SIG-M5 treated with dmso at 0.1 percent for 504 hours (cell line): ENCODE data around the gene COMMD9.

Experiments used
- DNase-seq: peaks from one replicate; lab custom pipeline; 2025; ENCODE audit not compliant: unreplicated experiment; lab: John Stamatoyannopoulos, UW

COMMD9 gene

DNA sequence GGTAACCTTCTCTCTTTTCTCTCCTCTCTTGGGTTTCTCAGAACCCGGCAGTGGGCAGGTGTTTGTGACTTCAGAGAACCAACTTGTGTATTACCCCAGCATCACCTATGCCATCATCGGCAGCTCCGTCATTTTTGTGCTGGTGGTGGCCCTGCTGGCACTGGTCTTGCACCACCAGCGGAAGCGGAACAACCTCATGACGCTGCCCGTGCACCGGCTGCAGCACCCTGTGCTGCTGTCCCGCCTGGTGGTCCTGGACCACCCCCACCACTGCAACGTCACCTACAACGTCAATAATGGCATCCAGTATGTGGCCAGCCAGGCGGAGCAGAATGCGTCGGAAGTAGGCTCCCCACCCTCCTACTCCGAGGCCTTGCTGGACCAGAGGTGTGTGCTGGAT lies 62.2 kb downstream of the COMMD9 start:
- DNase-seq, result no peak

DNA sequence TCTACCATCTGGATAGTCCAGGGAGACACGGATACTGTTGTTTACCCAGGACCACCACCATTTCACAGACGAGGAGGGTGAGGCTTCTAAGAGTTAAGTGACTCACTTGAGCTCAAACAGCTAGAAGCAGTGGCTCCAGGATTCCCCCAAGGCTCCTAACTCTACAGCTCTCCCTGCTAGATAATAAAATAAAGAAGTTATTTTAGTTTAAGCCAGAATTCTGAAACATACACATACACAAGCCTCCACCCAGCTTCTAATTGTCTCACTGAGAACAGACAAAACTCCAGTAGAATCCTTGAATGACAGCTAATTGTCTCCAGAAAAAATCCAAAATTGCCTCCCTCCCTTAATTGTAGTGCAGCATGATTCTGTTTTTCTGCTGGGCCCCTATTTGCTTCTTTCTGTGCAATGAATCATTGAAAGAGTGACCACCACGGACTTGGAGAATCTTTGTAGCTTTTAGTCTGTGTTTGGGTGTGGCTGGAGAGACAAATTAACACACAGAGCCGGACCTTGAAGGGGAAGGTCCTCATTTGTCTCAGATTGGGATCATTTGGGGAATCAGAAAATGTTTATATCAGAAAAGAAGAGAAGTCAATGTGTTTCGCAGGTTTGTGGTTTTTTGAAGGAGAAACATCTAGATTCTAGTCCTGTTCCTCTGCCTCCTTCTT lies 64.9 kb downstream of the COMMD9 start:
- DNase-seq, result no peak

DNA sequence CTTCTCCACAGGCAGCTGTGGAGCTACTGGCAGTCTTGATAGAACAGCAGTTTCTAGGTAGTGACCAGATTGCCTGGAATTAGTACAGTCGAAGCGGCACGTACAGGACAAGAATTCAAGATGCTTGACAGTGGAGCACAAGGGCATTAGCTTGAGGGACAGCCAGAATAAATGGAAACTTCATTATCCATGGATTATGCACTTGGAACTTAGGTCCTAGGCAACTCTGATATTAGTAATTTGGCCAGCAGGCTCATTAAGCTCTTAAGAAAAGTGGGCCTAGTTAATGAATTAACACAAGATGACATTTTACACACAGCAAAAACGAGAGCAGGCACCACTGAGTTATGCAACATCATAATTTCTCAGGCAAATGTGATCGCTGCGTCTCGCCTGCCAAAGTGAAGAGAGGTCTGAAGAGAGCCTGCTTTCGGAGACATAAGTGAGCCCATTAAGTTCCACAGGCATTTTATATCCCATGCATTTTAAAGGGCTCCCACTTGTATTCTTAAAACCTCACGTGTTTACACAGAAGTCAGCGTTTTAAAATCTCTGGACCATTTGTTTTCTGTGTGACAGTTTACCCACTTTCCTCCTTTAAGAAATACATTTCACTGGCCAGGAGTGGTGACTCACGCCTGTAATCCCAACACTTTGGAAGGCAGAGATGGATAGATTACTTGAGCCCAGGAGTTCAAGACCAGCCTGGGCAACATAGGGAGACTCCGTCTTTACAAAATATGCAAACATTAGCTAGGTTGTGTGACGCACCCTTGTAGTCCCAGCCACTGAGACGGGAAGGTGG lies 66.2 kb downstream of the COMMD9 start:
- no peak for DNase-seq
